ENCODE measurements around the gene CEBPA.

CEBPA gene

DNA sequence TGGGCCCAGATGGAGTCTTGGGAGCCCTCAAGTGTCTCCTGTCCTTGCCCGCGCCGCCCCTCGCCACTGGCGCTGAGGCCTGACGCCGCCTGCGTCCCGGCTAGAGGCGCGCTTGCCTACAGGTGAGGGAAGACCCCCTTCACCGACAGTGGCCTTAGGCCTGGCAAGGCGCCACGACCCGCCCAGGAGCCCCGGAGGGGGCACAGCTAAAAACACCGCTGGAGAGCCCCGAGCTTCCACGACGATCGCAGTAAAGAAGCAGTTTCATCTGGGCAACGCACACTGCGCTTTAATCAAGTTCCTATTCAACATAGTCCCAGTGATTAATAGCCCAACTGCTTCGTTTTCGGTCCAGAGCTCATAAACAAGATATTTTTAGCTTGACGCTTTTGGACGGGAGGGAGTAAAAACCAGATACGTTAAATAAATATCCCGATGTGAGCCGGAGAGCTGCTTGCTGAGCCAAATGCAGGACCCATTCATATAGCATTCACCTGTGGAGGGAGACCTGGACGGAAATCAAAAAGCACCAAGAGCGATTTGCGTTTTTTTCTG, 1.5 kb upstream of the CEBPA start:
- H3K27ac ChIP-seq (ENCODE audit: low read length, poor library complexity, severe bottlenecking) = no peak overlapping the region
- no peak overlapping the region for H3K14ac ChIP-seq (ENCODE audit: low read length in 2 of 2)
- H3K9ac ChIP-seq (ENCODE audit: low read length) = peak overlapping the region; percentile 80
- peak overlapping the region; percentile 61 to 77 for H3K4me3 ChIP-seq (ENCODE audit: insufficient read depth in 1 of 2, low read depth in 1 of 2, low read length in 2 of 2)
- no peak overlapping the region for H3K4ac ChIP-seq (ENCODE audit: low read depth in 1 of 2, low read length in 2 of 2)
- no peaks in the 10 kb centered on the region for H3K9me3 ChIP-seq (ENCODE audit: control insufficient read depth, low read length)
- no peaks in the 10 kb centered on the region for H3K36me3 ChIP-seq (ENCODE audit: control insufficient read depth in 1 of 2, insufficient read depth in 2 of 2, low read depth in 1 of 2, low read length in 2 of 2)
- no peak overlapping the region for H2BK120ac ChIP-seq (ENCODE audit: low read depth, low read length)
- H3K27me3 ChIP-seq (ENCODE audit: control insufficient read depth in 1 of 2, insufficient read depth in 1 of 2, low read length in 2 of 2) = peaks cover 42 to 45% of the 10 kb centered on the region in 2 experiments
- H3K18ac ChIP-seq (ENCODE audit: low read depth in 1 of 2, low read length in 2 of 2) = no peak overlapping the region
- no peak overlapping the region for H2BK5ac ChIP-seq (ENCODE audit: low read depth, low read length, poor library complexity, severe bottlenecking)
- no peak overlapping the region for H2BK15ac ChIP-seq (ENCODE audit: low read depth, poor library complexity, severe bottlenecking)
- H3K4me1 ChIP-seq (ENCODE audit: control insufficient read depth, insufficient read depth, low read depth, low read length) = peaks cover 21% of the 10 kb centered on the region
- H2AFZ ChIP-seq (ENCODE audit: low read depth, low read length) = no peak overlapping the region
- peak overlapping the region; percentile 92 for H3K4me2 ChIP-seq (ENCODE audit: low read length, poor library complexity, severe bottlenecking)
- no peak overlapping the region for H4K8ac ChIP-seq (ENCODE audit: low read length)
- no peak for DNase-seq
- no peak overlapping the region for H2AK5ac ChIP-seq (ENCODE audit: low read length, severe bottlenecking)
- no peaks in the 10 kb centered on the region for H3K79me1 ChIP-seq (replicated peaks; ENCODE audit: low read length, poor library complexity, severe bottlenecking)
- no peak overlapping the region for H4K91ac ChIP-seq (ENCODE audit: low read length)
- H3K23ac ChIP-seq (ENCODE audit: low read length in 2 of 2) = no peak overlapping the region
- no peak overlapping the region for H2BK12ac ChIP-seq (ENCODE audit: low read length in 2 of 2)
- 48% methylated on average over 33 of the region's 33 CpGs for WGBS

DNA sequence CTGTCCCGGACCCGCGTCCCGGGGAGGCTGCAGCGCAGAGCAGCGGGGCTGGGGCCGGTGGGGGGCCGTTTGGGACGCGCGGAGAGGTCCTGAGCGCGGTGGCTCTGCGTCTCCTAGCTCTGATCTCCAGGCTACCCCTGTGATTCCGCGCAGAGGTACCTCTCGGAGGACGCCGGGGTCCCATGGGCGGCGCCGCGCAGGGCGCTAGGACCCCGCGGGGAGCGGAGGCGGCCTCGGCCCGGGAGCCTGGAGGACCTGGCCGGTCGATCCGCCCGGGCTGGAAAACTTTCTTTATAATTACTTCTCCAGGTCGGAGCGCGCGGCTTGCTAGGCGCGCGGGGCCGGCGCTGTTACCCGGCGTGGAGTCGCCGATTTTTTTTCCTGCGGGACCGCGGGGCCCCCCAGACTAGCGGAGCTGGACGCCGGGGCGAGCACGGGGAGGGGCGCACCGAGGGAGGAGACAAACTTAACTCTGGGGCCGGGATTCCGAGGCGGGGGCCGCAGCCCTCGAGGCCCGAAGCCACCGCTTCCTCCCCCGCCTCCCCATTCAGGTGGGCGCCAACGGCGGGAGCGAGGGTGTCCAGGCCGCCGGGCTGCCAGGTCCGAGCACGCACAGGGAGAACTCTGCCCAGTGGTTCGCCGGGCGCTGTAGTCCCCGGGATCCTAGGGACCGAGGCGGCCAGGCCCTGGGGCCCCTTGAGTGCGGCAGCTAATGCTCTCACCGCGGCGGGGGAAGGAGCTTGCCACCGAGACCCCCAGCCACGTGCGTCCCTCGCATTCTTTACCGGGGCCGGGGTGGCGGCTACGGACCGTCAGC, 848 bp upstream of the CEBPA start:
- peak overlapping the region; percentile 29 for H2BK120ac ChIP-seq (ENCODE audit: low read depth, low read length)
- H3K4ac ChIP-seq (ENCODE audit: low read depth in 1 of 2, low read length in 2 of 2) = no peak overlapping the region
- H2BK12ac ChIP-seq (ENCODE audit: low read length in 2 of 2) = no peak overlapping the region
- H3K23ac ChIP-seq (ENCODE audit: low read length in 2 of 2) = no peak overlapping the region
- no peaks in the 10 kb centered on the region for H3K9me3 ChIP-seq (ENCODE audit: control insufficient read depth, low read length)
- no peak overlapping the region for H3K27ac ChIP-seq (ENCODE audit: low read length, poor library complexity, severe bottlenecking)
- H4K8ac ChIP-seq (ENCODE audit: low read length) = peak overlapping the region; percentile 24
- peaks cover 45 to 46% of the 10 kb centered on the region in 2 experiments for H3K27me3 ChIP-seq (ENCODE audit: control insufficient read depth in 1 of 2, insufficient read depth in 1 of 2, low read length in 2 of 2)
- peaks cover 21% of the 10 kb centered on the region for H3K4me1 ChIP-seq (ENCODE audit: control insufficient read depth, insufficient read depth, low read depth, low read length)
- H3K36me3 ChIP-seq (ENCODE audit: control insufficient read depth in 1 of 2, insufficient read depth in 2 of 2, low read depth in 1 of 2, low read length in 2 of 2) = no peaks in the 10 kb centered on the region
- peak overlapping the region; percentile 94 for H2AFZ ChIP-seq (ENCODE audit: low read depth, low read length)
- no peak overlapping the region for H2BK5ac ChIP-seq (ENCODE audit: low read depth, low read length, poor library complexity, severe bottlenecking)
- peak overlapping the region in 1 of 2 experiments; percentile 77 for H3K18ac ChIP-seq (ENCODE audit: low read depth in 1 of 2, low read length in 2 of 2)
- no peaks in the 10 kb centered on the region for H3K79me1 ChIP-seq (replicated peaks; ENCODE audit: low read length, poor library complexity, severe bottlenecking)
- peak; percentile 66 for DNase-seq
- 2% methylated on average over 87 of the region's 92 CpGs for WGBS
- peak overlapping the region; percentile 80 for H3K9ac ChIP-seq (ENCODE audit: low read length)
- no peak overlapping the region for H4K91ac ChIP-seq (ENCODE audit: low read length)
- H3K4me2 ChIP-seq (ENCODE audit: low read length, poor library complexity, severe bottlenecking) = peak overlapping the region; percentile 92
- no peak overlapping the region for H3K14ac ChIP-seq (ENCODE audit: low read length in 2 of 2)
- no peak overlapping the region for H2AK5ac ChIP-seq (ENCODE audit: low read length, severe bottlenecking)
- H3K4me3 ChIP-seq (ENCODE audit: insufficient read depth in 1 of 2, low read depth in 1 of 2, low read length in 2 of 2) = peak overlapping the region; percentile 61 to 77
- H2BK15ac ChIP-seq (ENCODE audit: low read depth, poor library complexity, severe bottlenecking) = no peak overlapping the region

DNA sequence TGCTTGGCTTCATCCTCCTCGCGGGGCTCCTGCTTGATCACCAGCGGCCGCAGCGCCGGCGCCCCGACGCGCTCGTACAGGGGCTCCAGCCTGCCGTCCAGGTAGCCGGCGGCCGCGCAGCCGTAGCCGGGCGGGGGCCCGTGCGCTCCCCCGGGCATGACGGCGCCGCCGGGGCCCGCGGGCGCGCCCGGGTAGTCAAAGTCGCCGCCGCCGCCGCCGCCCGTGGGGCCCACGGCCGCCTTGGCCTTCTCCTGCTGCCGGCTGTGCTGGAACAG, 497 bp downstream of the CEBPA start:
- H3K79me1 ChIP-seq (replicated peaks; ENCODE audit: low read length, poor library complexity, severe bottlenecking) = no peaks in the 10 kb centered on the region
- H3K4me3 ChIP-seq (ENCODE audit: insufficient read depth in 1 of 2, low read depth in 1 of 2, low read length in 2 of 2) = peak overlapping the region; percentile 61 to 66
- DNase-seq = no peak
- no peak overlapping the region for H2AFZ ChIP-seq (ENCODE audit: low read depth, low read length)
- no peak overlapping the region for H2AK5ac ChIP-seq (ENCODE audit: low read length, severe bottlenecking)
- H3K18ac ChIP-seq (ENCODE audit: low read depth in 1 of 2, low read length in 2 of 2) = no peak overlapping the region
- WGBS = 2% methylated on average over 33 of the region's 41 CpGs
- no peak overlapping the region for H3K9ac ChIP-seq (ENCODE audit: low read length)
- H2BK12ac ChIP-seq (ENCODE audit: low read length in 2 of 2) = no peak overlapping the region
- peaks cover 21% of the 10 kb centered on the region for H3K4me1 ChIP-seq (ENCODE audit: control insufficient read depth, insufficient read depth, low read depth, low read length)
- H2BK15ac ChIP-seq (ENCODE audit: low read depth, poor library complexity, severe bottlenecking) = no peak overlapping the region
- H3K14ac ChIP-seq (ENCODE audit: low read length in 2 of 2) = no peak overlapping the region
- no peak overlapping the region for H4K8ac ChIP-seq (ENCODE audit: low read length)
- peaks cover 50 to 54% of the 10 kb centered on the region in 2 experiments for H3K27me3 ChIP-seq (ENCODE audit: control insufficient read depth in 1 of 2, insufficient read depth in 1 of 2, low read length in 2 of 2)
- no peak overlapping the region for H3K27ac ChIP-seq (ENCODE audit: low read length, poor library complexity, severe bottlenecking)
- H4K91ac ChIP-seq (ENCODE audit: low read length) = no peak overlapping the region
- H2BK120ac ChIP-seq (ENCODE audit: low read depth, low read length) = no peak overlapping the region
- H3K9me3 ChIP-seq (ENCODE audit: control insufficient read depth, low read length) = no peaks in the 10 kb centered on the region
- no peak overlapping the region for H3K4ac ChIP-seq (ENCODE audit: low read depth in 1 of 2, low read length in 2 of 2)
- no peak overlapping the region for H2BK5ac ChIP-seq (ENCODE audit: low read depth, low read length, poor library complexity, severe bottlenecking)
- peak overlapping the region; percentile 92 for H3K4me2 ChIP-seq (ENCODE audit: low read length, poor library complexity, severe bottlenecking)
- H3K23ac ChIP-seq (ENCODE audit: low read length in 2 of 2) = no peak overlapping the region
- no peaks in the 10 kb centered on the region for H3K36me3 ChIP-seq (ENCODE audit: control insufficient read depth in 1 of 2, insufficient read depth in 2 of 2, low read depth in 1 of 2, low read length in 2 of 2)

DNA sequence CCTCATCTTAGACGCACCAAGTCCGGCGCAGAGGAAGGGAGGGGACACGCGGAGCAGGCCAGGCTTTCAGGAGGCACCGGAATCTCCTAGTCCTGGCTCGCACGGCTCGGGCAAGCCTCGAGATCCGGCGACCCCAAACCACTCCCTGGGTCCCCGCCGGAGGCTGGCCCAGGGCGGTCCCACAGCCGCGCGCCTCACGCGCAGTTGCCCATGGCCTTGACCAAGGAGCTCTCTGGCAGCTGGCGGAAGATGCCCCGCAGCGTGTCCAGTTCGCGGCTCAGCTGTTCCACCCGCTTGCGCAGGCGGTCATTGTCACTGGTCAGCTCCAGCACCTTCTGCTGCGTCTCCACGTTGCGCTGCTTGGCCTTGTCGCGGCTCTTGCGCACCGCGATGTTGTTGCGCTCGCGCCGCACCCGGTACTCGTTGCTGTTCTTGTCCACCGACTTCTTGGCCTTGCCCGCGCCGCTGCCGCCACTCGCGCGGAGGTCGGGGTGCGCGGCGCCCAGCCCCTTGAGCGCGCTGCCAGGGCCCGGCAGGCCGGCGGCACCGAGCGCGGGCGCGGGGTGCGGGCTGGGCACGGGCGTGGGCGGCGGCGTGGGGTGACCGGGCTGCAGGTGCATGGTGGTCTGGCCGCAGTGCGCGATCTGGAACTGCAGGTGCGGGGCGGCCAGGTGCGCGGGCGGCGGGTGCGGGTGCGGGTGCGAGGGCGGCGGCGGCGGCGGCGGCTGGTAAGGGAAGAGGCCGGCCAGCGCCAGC, 1.0 kb downstream of the CEBPA start:
- Histone ChIP-seq H2AK5ac (ENCODE audit: low read length, severe bottlenecking) (no peak overlapping the region), H3K9ac (ENCODE audit: low read length) (peak overlapping the region; percentile 63), H3K4me2 (ENCODE audit: low read length, poor library complexity, severe bottlenecking) (peak overlapping the region; percentile 92), H3K36me3 (ENCODE audit: control insufficient read depth in 1 of 2, insufficient read depth in 2 of 2, low read depth in 1 of 2, low read length in 2 of 2) (no peaks in the 10 kb centered on the region), H3K27me3 (ENCODE audit: control insufficient read depth in 1 of 2, insufficient read depth in 1 of 2, low read length in 2 of 2) (peaks cover 50 to 54% of the 10 kb centered on the region in 2 experiments), H2AFZ (ENCODE audit: low read depth, low read length) (no peak overlapping the region), H4K91ac (ENCODE audit: low read length) (no peak overlapping the region), H2BK15ac (ENCODE audit: low read depth, poor library complexity, severe bottlenecking) (no peak overlapping the region), H2BK5ac (ENCODE audit: low read depth, low read length, poor library complexity, severe bottlenecking) (no peak overlapping the region), H4K8ac (ENCODE audit: low read length) (no peak overlapping the region), H3K9me3 (ENCODE audit: control insufficient read depth, low read length) (no peaks in the 10 kb centered on the region), H3K4me3 (ENCODE audit: insufficient read depth in 1 of 2, low read depth in 1 of 2, low read length in 2 of 2) (peak overlapping the region; percentile 61 to 75), H2BK12ac (ENCODE audit: low read length in 2 of 2) (no peak overlapping the region), H2BK120ac (ENCODE audit: low read depth, low read length) (no peak overlapping the region), H3K18ac (ENCODE audit: low read depth in 1 of 2, low read length in 2 of 2) (no peak overlapping the region), H3K4me1 (ENCODE audit: control insufficient read depth, insufficient read depth, low read depth, low read length) (peaks cover 21% of the 10 kb centered on the region), H3K79me1 (replicated peaks; ENCODE audit: low read length, poor library complexity, severe bottlenecking) (no peaks in the 10 kb centered on the region), H3K23ac (ENCODE audit: low read length in 2 of 2) (no peak overlapping the region), H3K14ac (ENCODE audit: low read length in 2 of 2) (no peak overlapping the region), H3K4ac (ENCODE audit: low read depth in 1 of 2, low read length in 2 of 2) (no peak overlapping the region), H3K27ac (ENCODE audit: low read length, poor library complexity, severe bottlenecking) (no peak overlapping the region)
- peak; percentile 7 for DNase-seq
- 6% methylated on average over 53 of the region's 91 CpGs for whole genome bisulfite sequencing
